ENCODE results near the gene WLS.
"Not testable (repeated sequence)": the region's sequence is repeated elsewhere in the genome, so short reads cannot be mapped to it uniquely, and the experiment has no call there.

WLS gene

GRCh38 chr1:68173936-68174737, 58.2 kb downstream of the WLS start:
- ATAC-seq, result peak; percentile 91
- TF ChIP-seq RARB (CRISPR knock-in tag; IDR thresholded peaks at IDR 0.05) (no peak), BACH2 (CRISPR knock-in tag; IDR thresholded peaks at IDR 0.05; ENCODE audit: borderline replicate concordance) (no peak), ZNF565 (CRISPR knock-in tag; conservative IDR thresholded peaks at IDR 0.05; ENCODE audit: low read depth) (no peak), ZFP3 (CRISPR knock-in tag; IDR thresholded peaks at IDR 0.05) (no peak), GLIS3 (CRISPR knock-in tag; IDR thresholded peaks at IDR 0.05) (no peak), ZNF70 (CRISPR knock-in tag; IDR thresholded peaks at IDR 0.05) (no peak), TOX (CRISPR knock-in tag; IDR thresholded peaks at IDR 0.05; ENCODE audit: borderline replicate concordance) (no peak), CSDC2 (CRISPR knock-in tag; IDR thresholded peaks at IDR 0.05) (no peak), ZC3H10 (CRISPR knock-in tag; IDR thresholded peaks at IDR 0.05) (no peak), POU6F1 (CRISPR knock-in tag; IDR thresholded peaks at IDR 0.05; ENCODE audit: borderline replicate concordance, low read depth) (no peak), ZFP30 (CRISPR knock-in tag; IDR thresholded peaks at IDR 0.05) (no peak), ARNTL (CRISPR knock-in tag; IDR thresholded peaks at IDR 0.05; ENCODE audit: borderline replicate concordance, low read depth) (no peak), PPARA (CRISPR knock-in tag; IDR thresholded peaks at IDR 0.05; ENCODE audit: borderline replicate concordance) (no peak), TCF4 (CRISPR knock-in tag; IDR thresholded peaks at IDR 0.05; ENCODE audit: borderline replicate concordance) (no peak), SNAI2 (CRISPR knock-in tag; IDR thresholded peaks at IDR 0.05) (no peak), ESRRG (CRISPR knock-in tag; IDR thresholded peaks at IDR 0.05) (no peak), ZNF8 (CRISPR knock-in tag; IDR thresholded peaks at IDR 0.05) (no peak)
- TF ChIP-seq, protein P1, sequence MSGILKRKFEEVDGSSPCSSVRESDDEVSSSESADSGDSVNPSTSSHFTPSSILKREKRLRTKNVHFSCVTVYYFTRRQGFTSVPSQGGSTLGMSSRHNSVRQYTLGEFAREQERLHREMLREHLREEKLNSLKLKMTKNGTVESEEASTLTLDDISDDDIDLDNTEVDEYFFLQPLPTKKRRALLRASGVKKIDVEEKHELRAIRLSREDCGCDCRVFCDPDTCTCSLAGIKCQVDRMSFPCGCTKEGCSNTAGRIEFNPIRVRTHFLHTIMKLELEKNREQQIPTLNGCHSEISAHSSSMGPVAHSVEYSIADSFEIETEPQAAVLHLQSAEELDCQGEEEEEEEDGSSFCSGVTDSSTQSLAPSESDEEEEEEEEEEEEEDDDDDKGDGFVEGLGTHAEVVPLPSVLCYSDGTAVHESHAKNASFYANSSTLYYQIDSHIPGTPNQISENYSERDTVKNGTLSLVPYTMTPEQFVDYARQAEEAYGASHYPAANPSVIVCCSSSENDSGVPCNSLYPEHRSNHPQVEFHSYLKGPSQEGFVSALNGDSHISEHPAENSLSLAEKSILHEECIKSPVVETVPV (CRISPR knock-in tag; IDR thresholded peaks at IDR 0.05), result no peak
- TF ChIP-seq, protein P2, sequence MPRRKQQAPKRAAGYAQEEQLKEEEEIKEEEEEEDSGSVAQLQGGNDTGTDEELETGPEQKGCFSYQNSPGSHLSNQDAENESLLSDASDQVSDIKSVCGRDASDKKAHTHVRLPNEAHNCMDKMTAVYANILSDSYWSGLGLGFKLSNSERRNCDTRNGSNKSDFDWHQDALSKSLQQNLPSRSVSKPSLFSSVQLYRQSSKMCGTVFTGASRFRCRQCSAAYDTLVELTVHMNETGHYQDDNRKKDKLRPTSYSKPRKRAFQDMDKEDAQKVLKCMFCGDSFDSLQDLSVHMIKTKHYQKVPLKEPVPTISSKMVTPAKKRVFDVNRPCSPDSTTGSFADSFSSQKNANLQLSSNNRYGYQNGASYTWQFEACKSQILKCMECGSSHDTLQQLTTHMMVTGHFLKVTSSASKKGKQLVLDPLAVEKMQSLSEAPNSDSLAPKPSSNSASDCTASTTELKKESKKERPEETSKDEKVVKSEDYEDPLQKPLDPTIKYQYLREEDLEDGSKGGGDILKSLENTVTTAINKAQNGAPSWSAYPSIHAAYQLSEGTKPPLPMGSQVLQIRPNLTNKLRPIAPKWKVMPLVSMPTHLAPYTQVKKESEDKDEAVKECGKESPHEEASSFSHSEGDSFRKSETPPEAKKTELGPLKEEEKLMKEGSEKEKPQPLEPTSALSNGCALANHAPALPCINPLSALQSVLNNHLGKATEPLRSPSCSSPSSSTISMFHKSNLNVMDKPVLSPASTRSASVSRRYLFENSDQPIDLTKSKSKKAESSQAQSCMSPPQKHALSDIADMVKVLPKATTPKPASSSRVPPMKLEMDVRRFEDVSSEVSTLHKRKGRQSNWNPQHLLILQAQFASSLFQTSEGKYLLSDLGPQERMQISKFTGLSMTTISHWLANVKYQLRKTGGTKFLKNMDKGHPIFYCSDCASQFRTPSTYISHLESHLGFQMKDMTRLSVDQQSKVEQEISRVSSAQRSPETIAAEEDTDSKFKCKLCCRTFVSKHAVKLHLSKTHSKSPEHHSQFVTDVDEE (CRISPR knock-in tag; IDR thresholded peaks at IDR 0.05), result no peak
- TF ChIP-seq, protein P3, sequence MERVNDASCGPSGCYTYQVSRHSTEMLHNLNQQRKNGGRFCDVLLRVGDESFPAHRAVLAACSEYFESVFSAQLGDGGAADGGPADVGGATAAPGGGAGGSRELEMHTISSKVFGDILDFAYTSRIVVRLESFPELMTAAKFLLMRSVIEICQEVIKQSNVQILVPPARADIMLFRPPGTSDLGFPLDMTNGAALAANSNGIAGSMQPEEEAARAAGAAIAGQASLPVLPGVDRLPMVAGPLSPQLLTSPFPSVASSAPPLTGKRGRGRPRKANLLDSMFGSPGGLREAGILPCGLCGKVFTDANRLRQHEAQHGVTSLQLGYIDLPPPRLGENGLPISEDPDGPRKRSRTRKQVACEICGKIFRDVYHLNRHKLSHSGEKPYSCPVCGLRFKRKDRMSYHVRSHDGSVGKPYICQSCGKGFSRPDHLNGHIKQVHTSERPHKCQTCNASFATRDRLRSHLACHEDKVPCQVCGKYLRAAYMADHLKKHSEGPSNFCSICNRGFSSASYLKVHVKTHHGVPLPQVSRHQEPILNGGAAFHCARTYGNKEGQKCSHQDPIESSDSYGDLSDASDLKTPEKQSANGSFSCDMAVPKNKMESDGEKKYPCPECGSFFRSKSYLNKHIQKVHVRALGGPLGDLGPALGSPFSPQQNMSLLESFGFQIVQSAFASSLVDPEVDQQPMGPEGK (CRISPR knock-in tag; IDR thresholded peaks at IDR 0.05; ENCODE audit: borderline replicate concordance), result no peak

- no peak for TF ChIP-seq GLIS3 (CRISPR knock-in tag; IDR thresholded peaks at IDR 0.05)
- TF ChIP-seq ZC3H10 (CRISPR knock-in tag; IDR thresholded peaks at IDR 0.05), result no peak
- TF ChIP-seq, protein P4, sequence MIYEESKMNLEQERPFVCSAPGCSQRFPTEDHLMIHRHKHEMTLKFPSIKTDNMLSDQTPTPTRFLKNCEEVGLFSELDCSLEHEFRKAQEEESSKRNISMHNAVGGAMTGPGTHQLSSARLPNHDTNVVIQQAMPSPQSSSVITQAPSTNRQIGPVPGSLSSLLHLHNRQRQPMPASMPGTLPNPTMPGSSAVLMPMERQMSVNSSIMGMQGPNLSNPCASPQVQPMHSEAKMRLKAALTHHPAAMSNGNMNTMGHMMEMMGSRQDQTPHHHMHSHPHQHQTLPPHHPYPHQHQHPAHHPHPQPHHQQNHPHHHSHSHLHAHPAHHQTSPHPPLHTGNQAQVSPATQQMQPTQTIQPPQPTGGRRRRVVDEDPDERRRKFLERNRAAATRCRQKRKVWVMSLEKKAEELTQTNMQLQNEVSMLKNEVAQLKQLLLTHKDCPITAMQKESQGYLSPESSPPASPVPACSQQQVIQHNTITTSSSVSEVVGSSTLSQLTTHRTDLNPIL (CRISPR knock-in tag; IDR thresholded peaks at IDR 0.05; ENCODE audit: low read depth), result no peak
- no peak for TF ChIP-seq PPARA (CRISPR knock-in tag; IDR thresholded peaks at IDR 0.05; ENCODE audit: borderline replicate concordance)
- TF ChIP-seq, protein P2 (CRISPR knock-in tag; IDR thresholded peaks at IDR 0.05), result no peak
- TF ChIP-seq, protein P3 (CRISPR knock-in tag; IDR thresholded peaks at IDR 0.05; ENCODE audit: borderline replicate concordance), result no peak
- no peak for TF ChIP-seq CSDC2 (CRISPR knock-in tag; IDR thresholded peaks at IDR 0.05)
- TF ChIP-seq ZNF8 (CRISPR knock-in tag; IDR thresholded peaks at IDR 0.05), result no peak
- TF ChIP-seq ZNF70 (CRISPR knock-in tag; IDR thresholded peaks at IDR 0.05), result no peak
- no peak for TF ChIP-seq ZFP30 (CRISPR knock-in tag; IDR thresholded peaks at IDR 0.05)
- no peak for TF ChIP-seq ZFP3 (CRISPR knock-in tag; IDR thresholded peaks at IDR 0.05)
- TF ChIP-seq SNAI2 (CRISPR knock-in tag; IDR thresholded peaks at IDR 0.05), result no peak
- no peak for TF ChIP-seq ISL1 (CRISPR knock-in tag; IDR thresholded peaks at IDR 0.05)
- ATAC-seq, result peak; percentile 8; the same call in 2 of the 3 replicates
Measured at GRCh38 chr1:68173283-68173935, 58.9 kb downstream of the WLS start.

- not testable (repeated sequence) for ATAC-seq
Measured at GRCh38 chr1:68171795-68172194, 60.5 kb downstream of the WLS start.
